GM12875 (cell line): ENCODE measurements around the gene GLIS1.

Experiments used
- H3K4me3 ChIP-seq: one replicate; pipeline ENCODE4 v1.5.1; 2011; ENCODE audit warnings: low read depth, low read length, control low read depth
- TF ChIP-seq, protein P1 (sequence below): IDR thresholded peaks from 2 replicates; pipeline ENCODE4 v1.5.1; 2011; ENCODE audit warnings: low read depth, mild to moderate bottlenecking, control low read depth, inconsistent platforms, low read length, moderate library complexity, borderline replicate concordance; ENCODE audit not compliant: insufficient read depth

GLIS1 gene

DNA sequence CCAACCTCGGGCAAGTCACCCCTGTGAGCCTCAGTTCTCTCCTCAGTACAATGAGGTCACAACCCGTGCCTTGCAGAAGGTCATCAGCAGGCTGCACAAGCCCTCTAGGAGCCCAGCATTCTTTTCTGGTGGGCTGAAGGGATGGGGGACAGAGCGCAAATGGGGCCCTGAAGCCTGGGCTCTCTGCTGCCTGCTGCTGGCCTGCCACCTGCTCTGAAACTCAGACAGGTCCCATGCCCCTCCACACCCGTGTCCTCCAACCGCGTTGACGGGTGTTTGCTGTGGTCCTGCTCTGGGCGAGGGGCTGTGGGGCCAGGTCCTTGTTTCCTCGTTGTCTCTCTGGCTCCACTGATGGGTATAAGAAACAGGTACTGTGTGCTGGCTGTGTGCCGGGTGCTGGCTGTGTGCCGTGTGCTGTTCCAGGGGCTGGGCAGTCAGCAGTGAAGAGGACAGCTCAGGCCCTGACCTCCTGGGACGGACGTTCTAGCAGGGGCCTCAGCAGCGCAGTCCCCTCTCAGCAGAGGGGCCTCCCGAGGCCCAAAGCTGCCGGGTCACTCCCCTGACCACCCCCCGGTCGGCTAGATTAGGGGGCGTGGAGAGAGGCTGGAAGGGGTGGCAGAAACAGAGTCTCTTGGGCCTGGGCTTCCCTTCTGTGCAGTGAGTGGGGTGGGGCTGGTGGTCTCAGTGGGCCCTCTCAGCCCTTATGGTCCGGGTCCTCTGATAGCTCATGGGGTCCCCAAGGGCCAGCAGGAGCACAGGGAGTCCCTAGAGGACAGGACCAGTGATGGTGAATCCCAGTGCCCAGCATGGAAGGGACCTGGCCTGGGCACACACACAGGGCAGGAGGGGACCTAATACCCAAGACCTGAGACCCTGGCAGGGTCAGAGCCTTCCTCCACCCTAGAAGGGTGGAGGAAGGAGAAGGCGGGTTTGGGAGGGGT is 237.6 kb downstream of the GLIS1 start:
- H3K4me3 ChIP-seq: no peak overlapping the region
- TF ChIP-seq, protein P1, sequence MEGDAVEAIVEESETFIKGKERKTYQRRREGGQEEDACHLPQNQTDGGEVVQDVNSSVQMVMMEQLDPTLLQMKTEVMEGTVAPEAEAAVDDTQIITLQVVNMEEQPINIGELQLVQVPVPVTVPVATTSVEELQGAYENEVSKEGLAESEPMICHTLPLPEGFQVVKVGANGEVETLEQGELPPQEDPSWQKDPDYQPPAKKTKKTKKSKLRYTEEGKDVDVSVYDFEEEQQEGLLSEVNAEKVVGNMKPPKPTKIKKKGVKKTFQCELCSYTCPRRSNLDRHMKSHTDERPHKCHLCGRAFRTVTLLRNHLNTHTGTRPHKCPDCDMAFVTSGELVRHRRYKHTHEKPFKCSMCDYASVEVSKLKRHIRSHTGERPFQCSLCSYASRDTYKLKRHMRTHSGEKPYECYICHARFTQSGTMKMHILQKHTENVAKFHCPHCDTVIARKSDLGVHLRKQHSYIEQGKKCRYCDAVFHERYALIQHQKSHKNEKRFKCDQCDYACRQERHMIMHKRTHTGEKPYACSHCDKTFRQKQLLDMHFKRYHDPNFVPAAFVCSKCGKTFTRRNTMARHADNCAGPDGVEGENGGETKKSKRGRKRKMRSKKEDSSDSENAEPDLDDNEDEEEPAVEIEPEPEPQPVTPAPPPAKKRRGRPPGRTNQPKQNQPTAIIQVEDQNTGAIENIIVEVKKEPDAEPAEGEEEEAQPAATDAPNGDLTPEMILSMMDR: no peak

DNA sequence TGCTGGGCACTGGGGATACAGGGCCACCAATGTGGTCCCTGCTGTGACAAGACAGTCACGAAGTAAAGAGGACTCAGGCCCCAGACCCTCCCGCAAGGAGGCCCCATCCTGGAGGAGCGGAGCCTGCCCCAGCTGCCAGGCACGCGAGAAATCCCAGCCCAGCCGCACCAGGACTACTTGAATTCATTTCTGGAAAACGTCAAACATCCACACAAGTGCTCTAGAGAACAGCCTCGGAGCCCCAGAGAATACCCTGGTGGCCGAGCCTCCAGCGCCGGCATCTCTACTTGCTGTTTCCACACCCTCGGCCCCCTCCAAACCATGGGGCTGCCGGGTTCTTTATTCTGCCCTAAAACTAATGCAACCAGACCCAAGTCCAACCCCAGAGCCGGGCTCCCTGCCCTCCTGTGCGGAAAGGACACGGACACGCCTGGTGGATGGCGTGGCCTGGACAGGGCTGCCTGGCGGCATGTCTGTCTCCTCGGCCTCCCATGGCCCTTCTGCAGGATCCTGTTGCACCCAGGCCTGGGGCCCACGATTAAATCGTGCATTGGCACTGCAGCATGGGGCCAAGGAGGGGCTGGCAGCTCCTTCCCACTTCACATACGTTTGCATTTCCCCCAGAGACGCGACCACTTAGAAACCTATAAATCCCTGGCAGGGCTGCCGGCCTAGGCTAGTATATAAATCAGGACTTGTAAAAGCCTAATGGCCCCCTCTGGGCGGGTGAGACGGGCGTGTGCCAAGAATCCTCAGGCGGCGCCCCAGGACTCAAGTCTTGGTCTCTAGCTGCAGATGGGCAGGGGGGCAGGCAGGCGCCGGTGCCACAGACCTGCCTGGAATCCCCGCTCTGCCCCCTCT is 238.5 kb downstream of the GLIS1 start:
- no peak overlapping the region for H3K4me3 ChIP-seq
- TF ChIP-seq, protein P1: no peak

DNA sequence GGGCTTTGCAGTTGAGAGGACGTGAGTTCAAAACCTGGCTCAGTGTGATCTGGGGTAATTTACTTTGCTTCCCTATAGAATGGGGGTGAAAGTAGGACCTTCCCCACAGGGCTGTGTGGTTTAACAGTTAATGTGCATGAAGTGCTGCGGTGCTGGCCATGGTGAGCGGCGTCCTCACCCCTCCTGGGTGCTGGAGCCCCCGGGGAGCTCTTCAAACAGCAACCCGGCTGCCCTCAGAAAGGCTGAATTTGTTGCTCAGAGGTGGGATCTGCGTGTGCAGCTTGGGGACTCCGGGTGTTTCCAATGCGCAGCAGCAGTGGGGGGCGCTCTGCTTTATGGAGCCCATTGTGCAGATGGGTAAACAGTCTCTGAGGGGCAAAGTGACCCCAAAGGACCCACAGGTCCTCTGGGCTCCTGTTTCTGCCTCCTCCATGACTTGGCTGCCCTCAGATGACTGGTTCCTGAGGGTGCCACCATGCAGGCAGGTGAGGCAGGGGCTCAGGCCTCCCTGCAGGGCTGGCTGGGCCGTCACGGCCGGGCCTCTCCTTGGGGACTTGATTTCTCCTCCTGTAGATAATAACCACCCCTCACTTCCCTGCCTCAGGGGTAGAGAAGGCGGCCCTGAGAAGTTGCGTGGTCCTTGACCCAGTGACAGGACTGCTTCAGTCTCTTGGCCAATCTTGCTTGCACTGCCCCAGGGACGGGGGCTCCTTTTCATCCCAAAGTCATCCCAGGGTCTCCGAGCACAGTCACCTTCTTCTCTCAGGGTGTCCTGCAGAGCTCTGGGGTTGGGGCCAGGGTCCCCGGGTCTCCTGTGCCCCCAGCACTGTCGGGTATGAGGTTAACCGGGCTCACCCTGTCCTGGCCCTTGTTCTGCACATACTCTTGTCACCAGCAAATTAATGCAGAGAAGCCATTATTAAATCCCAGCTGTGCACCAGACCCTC is 239.4 kb downstream of the GLIS1 start:
- no peak overlapping the region for H3K4me3 ChIP-seq
- TF ChIP-seq, protein P1: no peak

DNA sequence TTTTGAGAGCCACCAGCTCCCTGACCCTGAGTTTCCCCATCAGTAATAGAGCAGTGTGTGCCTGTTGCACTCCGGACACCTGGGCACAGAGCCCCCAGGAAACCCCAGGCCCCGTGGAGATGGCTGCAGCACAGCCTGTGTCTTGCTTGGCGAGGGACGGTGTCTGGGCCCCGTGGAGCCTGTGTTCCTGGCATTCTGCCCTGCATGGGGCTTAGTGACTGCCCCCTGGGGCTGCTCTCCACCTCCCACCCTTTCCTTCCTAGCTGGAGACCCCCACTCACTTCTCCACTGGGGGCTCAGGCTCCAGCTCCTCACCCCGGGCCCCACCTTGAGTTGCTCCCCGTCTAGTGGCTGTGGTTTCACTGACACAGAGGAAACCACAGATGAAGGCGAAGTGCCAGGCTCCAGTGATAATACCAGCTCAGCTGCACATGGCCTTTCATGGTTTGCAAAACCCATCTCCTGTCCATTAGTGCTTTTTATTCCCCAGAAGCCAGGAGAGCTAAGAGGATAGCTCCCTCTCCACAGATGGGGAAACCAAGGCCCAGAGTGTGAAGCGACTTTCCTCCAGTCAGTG is 240.3 kb downstream of the GLIS1 start:
- TF ChIP-seq, protein P1: no peak
- no peak overlapping the region for H3K4me3 ChIP-seq

DNA sequence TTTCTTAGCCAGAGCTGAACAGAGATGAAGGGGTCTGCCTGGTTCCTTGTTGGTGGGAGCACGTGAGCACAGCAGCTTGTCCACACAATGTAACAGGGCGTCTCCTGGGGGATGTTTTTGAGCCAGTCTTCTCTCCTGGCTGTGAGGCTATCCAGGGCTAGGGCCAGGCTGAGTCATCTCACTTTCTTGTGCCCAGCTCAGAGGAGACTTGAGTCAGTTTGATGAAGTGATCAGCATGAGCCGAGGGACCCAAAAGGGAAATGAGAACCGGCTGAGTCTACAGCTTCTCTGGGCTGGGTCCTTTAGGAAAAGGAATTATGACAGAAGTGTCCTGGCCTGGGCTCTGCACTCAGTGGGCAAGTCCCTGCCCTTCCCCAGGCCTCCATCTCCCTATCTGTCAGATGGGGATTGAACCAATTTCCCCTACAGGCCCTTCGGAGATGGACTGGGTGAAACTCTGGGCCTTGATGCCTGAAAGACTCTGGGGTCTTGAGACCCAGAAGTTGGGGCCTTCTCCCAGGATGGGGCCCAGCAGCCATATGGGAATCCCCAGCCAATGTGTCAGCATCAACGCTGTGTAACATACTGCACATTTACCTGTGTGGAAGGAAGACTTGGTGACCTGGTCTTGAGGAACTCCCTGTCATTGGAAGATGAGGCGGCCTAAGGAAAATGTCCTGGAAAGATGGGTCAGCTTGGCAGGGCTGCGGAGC is 243.2 kb downstream of the GLIS1 start:
- H3K4me3 ChIP-seq: no peak overlapping the region
- TF ChIP-seq, protein P1: no peak

DNA sequence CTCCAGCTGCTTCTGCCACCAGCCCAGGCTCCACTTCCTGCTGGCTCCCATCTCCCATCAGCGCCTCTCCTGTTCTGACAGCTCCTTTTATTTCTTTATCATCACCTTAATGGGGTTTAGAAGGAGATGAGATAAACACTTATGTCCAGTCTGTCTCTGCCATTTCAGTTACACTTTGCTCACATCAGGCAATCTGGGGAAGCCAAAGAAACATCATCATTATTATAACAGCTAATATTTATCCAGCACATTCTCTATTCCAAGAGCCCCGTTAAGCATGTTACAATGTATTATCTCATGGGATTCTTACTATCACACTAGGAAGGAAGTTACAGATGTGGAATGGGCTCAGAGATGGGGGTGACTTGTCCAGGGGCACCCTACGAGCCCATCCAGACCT is 248.6 kb downstream of the GLIS1 start:
- H3K4me3 ChIP-seq: no peak overlapping the region
- TF ChIP-seq, protein P1: no peak
